Panc1 (cell line): Measurements from ENCODE around the gene SUSD6. TPM values are rescaled to one million over a fixed set of nuclear protein-coding genes. Genes with fewer than 3 reads are reported as not detected.

Source experiments
- ATAC-seq: fragments of 200-7000 bp; cut with Tn5 transposase; 2 replicates; pipeline ENCODE4 v1.9.1; 2020; ENCODE audit warnings: mild to moderate bottlenecking, moderate library complexity
- BruUV-seq: library from RNA; stranded (reverse); fragments of 400-500 nt; replicated peaks from 2 replicates; lab custom pipeline; 2021; lab: Mats Ljungman, UMichigan
- CTCF ChIA-PET: fragments of 300-600 bp; sonication (Branson Sonifier 250); formaldehyde crosslinking; loops from one replicate; lab custom pipeline; 2022; ENCODE audit warnings: antibody characterized with exemption; lab: Charles Lee
- POLR2A ChIA-PET: fragments of 300-600 bp; sonication (Branson Sonifier 250); formaldehyde crosslinking; loops from one replicate; lab custom pipeline; 2022; ENCODE audit warnings: antibody characterized with exemption; lab: Charles Lee
- DNase-seq: peaks from one replicate; pipeline ENCODE4 v3.0.0-alpha.2; 2010; ENCODE audit warnings: low read depth, low spot score
- H3K27ac ChIP-seq: 2 replicates; pipeline ENCODE4 v1.5.1; 2011; ENCODE audit warnings: mild to moderate bottlenecking, low read length, inconsistent platforms
- H3K27me3 ChIP-seq: fragments of 200-500 bp; sonication (Bioruptor generic); 2 replicates; pipeline ENCODE4 v1.6.0; 2014; ENCODE audit warnings: low read length, inconsistent platforms; ENCODE audit not compliant: control insufficient read depth, insufficient read depth
- H3K36me3 ChIP-seq: fragments of 200-500 bp; sonication (Bioruptor generic); 2 replicates; pipeline ENCODE4 v1.5.1; 2014; ENCODE audit warnings: inconsistent platforms, mild to moderate bottlenecking, low read length, moderate library complexity; ENCODE audit not compliant: control insufficient read depth, insufficient read depth
- H3K4me1 ChIP-seq: 2 replicates; pipeline ENCODE4 v1.5.1; 2011; ENCODE audit warnings: inconsistent platforms, mild to moderate bottlenecking, low read length, moderate library complexity; ENCODE audit not compliant: control insufficient read depth, insufficient read depth
- H3K4me3 ChIP-seq, 2 experiments: 2 replicates each; pipeline ENCODE4 v1.5.1; 2011 to 2012; ENCODE audit warnings: low read depth in 2 of 2, low read length in 2 of 2, mild to moderate bottlenecking in 2 of 2, inconsistent platforms in 1 of 2, moderate library complexity in 1 of 2
- H3K9me3 ChIP-seq: fragments of 200-500 bp; sonication (Bioruptor generic); 2 replicates; pipeline ENCODE4 v1.5.1; 2014; ENCODE audit warnings: low read depth, mild to moderate bottlenecking, inconsistent platforms, low read length, moderate library complexity; ENCODE audit not compliant: control insufficient read depth, insufficient read depth
- POLR2AphosphoS5 ChIP-seq: IDR thresholded peaks from 2 replicates; pipeline ENCODE4 v1.6.1; 2012; ENCODE audit warnings: mild to moderate bottlenecking, low read depth, low read length, moderate library complexity
- SIN3A ChIP-seq: IDR thresholded peaks from 2 replicates; pipeline ENCODE4 v1.6.1; 2012; ENCODE audit warnings: low read depth, mild to moderate bottlenecking, low read length, moderate library complexity, borderline replicate concordance; ENCODE audit not compliant: insufficient read depth
- TCF7L2 ChIP-seq: IDR thresholded peaks from 2 replicates; pipeline ENCODE4 v1.6.1; 2011; ENCODE audit warnings: mild to moderate bottlenecking, low read depth, low read length, inconsistent platforms
- in situ Hi-C: cut with HindIII; loops from 2 replicates; pipeline ENCODE4 v1.10.0; 2016; ENCODE audit warnings: low sequenced_read_pairs, low pct_unique_long_range_greater_than_20kb
- intact Hi-C: fragments of 100-400 bp; cut with micrococcal nuclease; formaldehyde crosslinking; loops from one replicate; pipeline ENCODE4 v1.10.0; 2022; ENCODE audit not compliant: unreplicated experiment
- total RNA-seq: library from RNA; stranded (reverse); gene quantifications from one replicate; pipeline ENCODE4 v1.2.1, GENCODE V29; 2021; ENCODE audit not compliant: unreplicated experiment
- TF ChIP-seq, protein P1 (sequence below): fragments of 450-650 bp; IDR thresholded peaks from 2 replicates; pipeline ENCODE4 v1.5.1; 2017; ENCODE audit warnings: mild to moderate bottlenecking
- TF ChIP-seq, protein P2 (sequence below), 2 experiments: IDR thresholded peaks; 2 replicates each; pipeline ENCODE4 v1.6.1; 2011 to 2012; ENCODE audit warnings: low read depth in 2 of 2, control low read depth in 1 of 2, low read length in 1 of 2, mild to moderate bottlenecking in 1 of 2, moderate library complexity in 1 of 2; ENCODE audit not compliant: insufficient read depth in 1 of 2

SUSD6 gene
- total RNA-seq, 1 experiment from 2014 or later = 10.9 TPM

DNA sequence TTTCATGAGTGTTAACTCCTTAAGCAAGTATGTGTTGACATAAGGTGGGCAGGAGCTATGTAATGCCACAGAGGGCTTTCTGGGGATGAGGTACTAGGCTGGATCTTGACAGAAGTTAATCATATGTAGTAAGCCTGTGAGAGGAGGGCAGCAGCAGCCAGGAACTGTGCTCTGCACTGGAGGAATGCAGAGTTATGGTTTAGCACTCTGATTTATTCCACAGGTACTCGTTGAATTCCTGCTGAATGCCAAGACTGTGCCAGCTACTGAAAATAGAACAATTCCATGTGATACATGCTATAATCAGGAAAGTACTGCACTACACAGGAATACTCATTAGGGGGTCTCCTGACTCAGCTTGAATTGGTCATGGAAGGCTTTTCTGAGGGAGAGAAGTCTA, 58.7 kb downstream of the SUSD6 start:
- intact Hi-C loops (no loop called here), in situ Hi-C loops (no loop called here)
- Histone ChIP-seq H3K36me3 (no peaks in the 10 kb centered on the region), H3K27me3 (no peaks in the 10 kb centered on the region), H3K9me3 (no peaks in the 10 kb centered on the region), H3K4me1 (no peaks in the 10 kb centered on the region), H3K4me3 (no peak overlapping the region), H3K27ac (no peak overlapping the region)
- ATAC-seq (no peak), DNase-seq (no peak)
- TF ChIP-seq SIN3A (no peak), POLR2AphosphoS5 (no peak), TCF7L2 (no peak)
- TF ChIP-seq, protein P1, sequence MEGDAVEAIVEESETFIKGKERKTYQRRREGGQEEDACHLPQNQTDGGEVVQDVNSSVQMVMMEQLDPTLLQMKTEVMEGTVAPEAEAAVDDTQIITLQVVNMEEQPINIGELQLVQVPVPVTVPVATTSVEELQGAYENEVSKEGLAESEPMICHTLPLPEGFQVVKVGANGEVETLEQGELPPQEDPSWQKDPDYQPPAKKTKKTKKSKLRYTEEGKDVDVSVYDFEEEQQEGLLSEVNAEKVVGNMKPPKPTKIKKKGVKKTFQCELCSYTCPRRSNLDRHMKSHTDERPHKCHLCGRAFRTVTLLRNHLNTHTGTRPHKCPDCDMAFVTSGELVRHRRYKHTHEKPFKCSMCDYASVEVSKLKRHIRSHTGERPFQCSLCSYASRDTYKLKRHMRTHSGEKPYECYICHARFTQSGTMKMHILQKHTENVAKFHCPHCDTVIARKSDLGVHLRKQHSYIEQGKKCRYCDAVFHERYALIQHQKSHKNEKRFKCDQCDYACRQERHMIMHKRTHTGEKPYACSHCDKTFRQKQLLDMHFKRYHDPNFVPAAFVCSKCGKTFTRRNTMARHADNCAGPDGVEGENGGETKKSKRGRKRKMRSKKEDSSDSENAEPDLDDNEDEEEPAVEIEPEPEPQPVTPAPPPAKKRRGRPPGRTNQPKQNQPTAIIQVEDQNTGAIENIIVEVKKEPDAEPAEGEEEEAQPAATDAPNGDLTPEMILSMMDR = no peak
- TF ChIP-seq, protein P2, sequence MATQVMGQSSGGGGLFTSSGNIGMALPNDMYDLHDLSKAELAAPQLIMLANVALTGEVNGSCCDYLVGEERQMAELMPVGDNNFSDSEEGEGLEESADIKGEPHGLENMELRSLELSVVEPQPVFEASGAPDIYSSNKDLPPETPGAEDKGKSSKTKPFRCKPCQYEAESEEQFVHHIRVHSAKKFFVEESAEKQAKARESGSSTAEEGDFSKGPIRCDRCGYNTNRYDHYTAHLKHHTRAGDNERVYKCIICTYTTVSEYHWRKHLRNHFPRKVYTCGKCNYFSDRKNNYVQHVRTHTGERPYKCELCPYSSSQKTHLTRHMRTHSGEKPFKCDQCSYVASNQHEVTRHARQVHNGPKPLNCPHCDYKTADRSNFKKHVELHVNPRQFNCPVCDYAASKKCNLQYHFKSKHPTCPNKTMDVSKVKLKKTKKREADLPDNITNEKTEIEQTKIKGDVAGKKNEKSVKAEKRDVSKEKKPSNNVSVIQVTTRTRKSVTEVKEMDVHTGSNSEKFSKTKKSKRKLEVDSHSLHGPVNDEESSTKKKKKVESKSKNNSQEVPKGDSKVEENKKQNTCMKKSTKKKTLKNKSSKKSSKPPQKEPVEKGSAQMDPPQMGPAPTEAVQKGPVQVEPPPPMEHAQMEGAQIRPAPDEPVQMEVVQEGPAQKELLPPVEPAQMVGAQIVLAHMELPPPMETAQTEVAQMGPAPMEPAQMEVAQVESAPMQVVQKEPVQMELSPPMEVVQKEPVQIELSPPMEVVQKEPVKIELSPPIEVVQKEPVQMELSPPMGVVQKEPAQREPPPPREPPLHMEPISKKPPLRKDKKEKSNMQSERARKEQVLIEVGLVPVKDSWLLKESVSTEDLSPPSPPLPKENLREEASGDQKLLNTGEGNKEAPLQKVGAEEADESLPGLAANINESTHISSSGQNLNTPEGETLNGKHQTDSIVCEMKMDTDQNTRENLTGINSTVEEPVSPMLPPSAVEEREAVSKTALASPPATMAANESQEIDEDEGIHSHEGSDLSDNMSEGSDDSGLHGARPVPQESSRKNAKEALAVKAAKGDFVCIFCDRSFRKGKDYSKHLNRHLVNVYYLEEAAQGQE (IDR thresholded peaks at IDR 0.05; ENCODE audit: insufficient read depth in 1 of 2, low read depth in 2 of 2, low read length in 1 of 2) = no peak
- ChIA-PET POLR2A (no interaction called here), CTCF (no interaction called here)
- no TSS peak for BruUV-seq

GRCh38 chr14:69671365-69672030, 60.1 kb downstream of the SUSD6 start:
- intact Hi-C loops = no loop called here
- Histone ChIP-seq H3K4me1 (no peaks in the 10 kb centered on the region), H3K27ac (no peak overlapping the region), H3K36me3 (no peaks in the 10 kb centered on the region), H3K9me3 (no peaks in the 10 kb centered on the region), H3K4me3 (no peak overlapping the region), H3K27me3 (no peaks in the 10 kb centered on the region)
- no TSS peak for BruUV-seq
- no peak for TF ChIP-seq TCF7L2
- TF ChIP-seq, protein P1 = no peak
- no peak for TF ChIP-seq SIN3A
- TF ChIP-seq, protein P2 (IDR thresholded peaks at IDR 0.05; ENCODE audit: insufficient read depth in 1 of 2, low read depth in 2 of 2, low read length in 1 of 2) = no peak
- no peak for TF ChIP-seq POLR2AphosphoS5
- ATAC-seq = no peak
- CTCF ChIA-PET = no interaction called here
- POLR2A ChIA-PET = no interaction called here
- in situ Hi-C loops = no loop called here
- DNase-seq = no peak
